Glutamatergic neuron (in vitro differentiated cells): Measurements from ENCODE around the gene NUFIP1. TPM values are rescaled to one million over a fixed set of nuclear protein-coding genes. Genes with fewer than 3 reads are reported as not detected.
"Not testable (repeated sequence)": the region's sequence is repeated elsewhere in the genome, so short reads cannot be mapped to it uniquely, and the experiment has no call there.

ENCODE experiments used
- DNase-seq: peaks from one replicate; pipeline ENCODE4 v3.0.0; 2022
- H3K27ac Mint-ChIP-seq: one replicate; pipeline ENCODE4 v1.8.0; 2020; ENCODE audit warnings: mild to moderate bottlenecking, mixed read lengths, inconsistent platforms; ENCODE audit not compliant: unreplicated experiment
- H3K27me3 Mint-ChIP-seq: one replicate; pipeline ENCODE4 v1.8.0; 2020; ENCODE audit warnings: mild to moderate bottlenecking, moderate library complexity, mixed read lengths, inconsistent platforms; ENCODE audit not compliant: unreplicated experiment
- H3K36me3 Mint-ChIP-seq: one replicate; pipeline ENCODE4 v1.8.0; 2020; ENCODE audit warnings: mild to moderate bottlenecking, mixed read lengths, inconsistent platforms; ENCODE audit not compliant: unreplicated experiment
- H3K4me1 Mint-ChIP-seq: one replicate; pipeline ENCODE4 v1.8.0; 2020; ENCODE audit warnings: mild to moderate bottlenecking, low read depth, mixed read lengths, inconsistent platforms; ENCODE audit not compliant: unreplicated experiment
- H3K4me3 Mint-ChIP-seq: one replicate; pipeline ENCODE4 v1.8.0; 2020; ENCODE audit warnings: mild to moderate bottlenecking, mixed read lengths, inconsistent platforms; ENCODE audit not compliant: unreplicated experiment
- H3K9me3 Mint-ChIP-seq: one replicate; pipeline ENCODE4 v1.8.0; 2020; ENCODE audit warnings: mild to moderate bottlenecking, moderate library complexity, mixed read lengths, inconsistent platforms; ENCODE audit not compliant: unreplicated experiment
- CTCF ChIP-seq: fragments of 200-600 bp; sonication (generic); IDR thresholded peaks from one replicate; pipeline ENCODE4 v1.5.0; 2021; ENCODE audit not compliant: partially characterized antibody, unreplicated experiment
- total RNA-seq: library from RNA; stranded (reverse); fragmentation: NEBNext Ultra II Directional; extraction: Animal tissue kit (Norgen Biotek cat#: 25700); gene quantifications from one replicate; pipeline ENCODE4 v1.2.1, GENCODE V29; 2021; ENCODE audit not compliant: unreplicated experiment

NUFIP1 gene
- total RNA-seq, 1 donor from 2014 or later, result 5.7 TPM

- TF ChIP-seq CTCF, result no peak
- H3K27ac Mint-ChIP-seq, result no peak overlapping the region
- H3K27me3 Mint-ChIP-seq, result peaks cover 2% of the 10 kb centered on the region
- H3K4me1 Mint-ChIP-seq, result no peaks in the 10 kb centered on the region
- H3K36me3 Mint-ChIP-seq, result no peaks in the 10 kb centered on the region
- DNase-seq, result no peak
- no peak overlapping the region for H3K4me3 Mint-ChIP-seq
- no peaks in the 10 kb centered on the region for H3K9me3 Mint-ChIP-seq
Observed at GRCh38 chr13:44955406-44955805, 33.9 kb downstream of the NUFIP1 start.

GRCh38 chr13:44954224-44954623 lies 35.0 kb downstream of the NUFIP1 start:
- Mint-ChIP-seq H3K4me3 (no peak overlapping the region), H3K27ac (no peak overlapping the region), H3K4me1 (no peaks in the 10 kb centered on the region), H3K27me3 (peaks cover 2% of the 10 kb centered on the region), H3K36me3 (no peaks in the 10 kb centered on the region), H3K9me3 (no peaks in the 10 kb centered on the region)
- TF ChIP-seq CTCF, result no peak
- DNase-seq, result no peak

GRCh38 chr13:44952671-44953070 lies 36.6 kb downstream of the NUFIP1 start:
- TF ChIP-seq CTCF, result no peak
- Mint-ChIP-seq H3K27ac (no peak overlapping the region), H3K27me3 (peaks cover 2% of the 10 kb centered on the region), H3K4me3 (no peak overlapping the region), H3K4me1 (no peaks in the 10 kb centered on the region), H3K9me3 (no peaks in the 10 kb centered on the region), H3K36me3 (no peaks in the 10 kb centered on the region)
- DNase-seq, result no peak

- no peak for TF ChIP-seq CTCF
- Mint-ChIP-seq H3K4me3 (no peak overlapping the region), H3K9me3 (no peaks in the 10 kb centered on the region), H3K4me1 (no peaks in the 10 kb centered on the region), H3K27me3 (peaks cover 2% of the 10 kb centered on the region), H3K36me3 (no peaks in the 10 kb centered on the region), H3K27ac (no peak overlapping the region)
- DNase-seq, result no peak
Observed at GRCh38 chr13:44951184-44951583, 38.1 kb downstream of the NUFIP1 start.

- H3K4me1 Mint-ChIP-seq, H3K27ac Mint-ChIP-seq, H3K27me3 Mint-ChIP-seq: not testable (repeated sequence)
Observed at GRCh38 chr13:44943411-44943810, 45.9 kb downstream of the NUFIP1 start.

GRCh38 chr13:44938854-44939253 lies 50.4 kb downstream of the NUFIP1 start:
- Mint-ChIP-seq H3K4me1 (peaks cover 1% of the 10 kb centered on the region), H3K27ac (no peak overlapping the region), H3K27me3 (no peaks in the 10 kb centered on the region), H3K4me3 (no peak overlapping the region), H3K36me3 (no peaks in the 10 kb centered on the region), H3K9me3 (no peaks in the 10 kb centered on the region)
- no peak for TF ChIP-seq CTCF
- no peak for DNase-seq

More at GRCh38 chr13:44943411-44943810, 45.9 kb downstream of the NUFIP1 start:
- not testable (repeated sequence) for H3K36me3 Mint-ChIP-seq, H3K4me3 Mint-ChIP-seq, DNase-seq, H3K9me3 Mint-ChIP-seq
